ENCODE results near the gene HARS1.

DNA sequence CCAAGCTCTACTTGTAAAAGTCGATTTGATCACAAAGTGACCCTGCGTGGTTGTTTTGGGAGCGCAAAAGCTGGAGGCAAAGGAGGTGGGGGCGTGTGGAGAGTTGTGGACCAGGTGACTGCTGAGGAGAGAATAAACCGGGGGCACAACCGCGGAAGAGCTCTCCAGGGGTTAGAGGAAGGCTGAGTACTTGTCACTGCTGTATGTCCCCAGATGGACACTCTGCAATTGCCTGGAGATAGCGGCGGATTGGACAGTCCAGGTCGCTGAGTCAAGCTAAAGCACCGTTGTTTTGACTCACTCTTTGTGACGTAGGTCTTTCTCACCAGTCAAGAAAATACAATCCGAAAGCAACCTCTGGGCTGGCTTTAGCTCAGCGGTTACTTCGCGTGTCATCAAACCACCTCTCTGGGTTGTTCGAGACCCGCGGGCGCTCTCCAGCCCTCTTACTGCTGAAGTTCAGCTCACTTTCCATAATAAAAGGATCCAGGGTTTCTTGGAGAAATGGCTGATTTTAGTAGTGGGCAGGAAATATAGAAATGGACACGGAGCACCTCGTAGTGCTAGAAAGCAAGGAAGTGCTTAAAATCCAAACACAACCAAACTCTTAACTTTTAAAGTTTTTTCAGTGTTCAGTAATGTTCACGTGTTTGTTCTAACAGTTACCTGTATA is 34.8 kb upstream of the HARS1 start:
- no peak for TF ChIP-seq EZH2 (IDR thresholded peaks at IDR 0.05; ENCODE audit: borderline replicate concordance, low read depth, low read length, severe bottlenecking)
- TF ChIP-seq, protein P1, sequence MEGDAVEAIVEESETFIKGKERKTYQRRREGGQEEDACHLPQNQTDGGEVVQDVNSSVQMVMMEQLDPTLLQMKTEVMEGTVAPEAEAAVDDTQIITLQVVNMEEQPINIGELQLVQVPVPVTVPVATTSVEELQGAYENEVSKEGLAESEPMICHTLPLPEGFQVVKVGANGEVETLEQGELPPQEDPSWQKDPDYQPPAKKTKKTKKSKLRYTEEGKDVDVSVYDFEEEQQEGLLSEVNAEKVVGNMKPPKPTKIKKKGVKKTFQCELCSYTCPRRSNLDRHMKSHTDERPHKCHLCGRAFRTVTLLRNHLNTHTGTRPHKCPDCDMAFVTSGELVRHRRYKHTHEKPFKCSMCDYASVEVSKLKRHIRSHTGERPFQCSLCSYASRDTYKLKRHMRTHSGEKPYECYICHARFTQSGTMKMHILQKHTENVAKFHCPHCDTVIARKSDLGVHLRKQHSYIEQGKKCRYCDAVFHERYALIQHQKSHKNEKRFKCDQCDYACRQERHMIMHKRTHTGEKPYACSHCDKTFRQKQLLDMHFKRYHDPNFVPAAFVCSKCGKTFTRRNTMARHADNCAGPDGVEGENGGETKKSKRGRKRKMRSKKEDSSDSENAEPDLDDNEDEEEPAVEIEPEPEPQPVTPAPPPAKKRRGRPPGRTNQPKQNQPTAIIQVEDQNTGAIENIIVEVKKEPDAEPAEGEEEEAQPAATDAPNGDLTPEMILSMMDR (IDR thresholded peaks at IDR 0.05; ENCODE audit: borderline replicate concordance, extremely low read depth, low read length, poor library complexity, severe bottlenecking), result no peak

Data from DND-41 (cell line).